Endodermal cell (in vitro differentiated cells): ENCODE results near the gene PRRX1. TPM values are rescaled to one million over a fixed set of nuclear protein-coding genes. Genes with fewer than 3 reads are reported as not detected.

ENCODE experiments used
- DNase-seq: peaks from one replicate; pipeline ENCODE4 v3.0.0-alpha.2; 2017
- H3K27ac ChIP-seq: 2 replicates; pipeline ENCODE4 v1.5.1; 2013; ENCODE audit warnings: mild to moderate bottlenecking, low read depth, low read length, moderate library complexity
- H3K27me3 ChIP-seq: 2 replicates; pipeline ENCODE4 v1.6.1; 2013; ENCODE audit warnings: mild to moderate bottlenecking, low read length, moderate library complexity; ENCODE audit not compliant: insufficient read depth, control insufficient read depth, poor library complexity, severe bottlenecking
- H3K36me3 ChIP-seq: 2 replicates; pipeline ENCODE4 v1.7.0; 2013; ENCODE audit warnings: mild to moderate bottlenecking, low read length, moderate library complexity; ENCODE audit not compliant: control insufficient read depth, insufficient read depth
- H3K4me1 ChIP-seq: one replicate; pipeline ENCODE4 v1.7.0; 2013; ENCODE audit warnings: low read length; ENCODE audit not compliant: control insufficient read depth, insufficient read depth
- H3K4me3 ChIP-seq: 2 replicates; pipeline ENCODE4 v1.5.1; 2013; ENCODE audit warnings: mild to moderate bottlenecking, low read length, moderate library complexity
- H3K9ac ChIP-seq: 2 replicates; pipeline ENCODE4 v1.6.1; 2013; ENCODE audit warnings: mild to moderate bottlenecking, low read length, moderate library complexity; ENCODE audit not compliant: poor library complexity, severe bottlenecking; ENCODE audit errors: extremely low read depth
- H3K9me3 ChIP-seq: 2 replicates; pipeline ENCODE4 v1.6.1; 2013; ENCODE audit warnings: mild to moderate bottlenecking, low read length, moderate library complexity; ENCODE audit not compliant: control insufficient read depth
- H3K27ac Mint-ChIP-seq: 2 replicates; pipeline ENCODE4 v1.8.0; 2020; ENCODE audit warnings: mixed read lengths
- H3K27me3 Mint-ChIP-seq: 2 replicates; pipeline ENCODE4 v1.8.0; 2021; ENCODE audit warnings: mild to moderate bottlenecking, mixed read lengths; ENCODE audit not compliant: insufficient read depth
- H3K36me3 Mint-ChIP-seq: 2 replicates; pipeline ENCODE4 v1.8.0; 2020; ENCODE audit warnings: low read depth, mixed read lengths
- H3K4me1 Mint-ChIP-seq: 2 replicates; pipeline ENCODE4 v1.8.0; 2020; ENCODE audit warnings: mixed read lengths
- H3K4me3 Mint-ChIP-seq: 2 replicates; pipeline ENCODE4 v1.8.0; 2020; ENCODE audit warnings: mild to moderate bottlenecking, moderate library complexity, mixed read lengths
- H3K9me3 Mint-ChIP-seq: 2 replicates; pipeline ENCODE4 v1.8.0; 2020; ENCODE audit warnings: mild to moderate bottlenecking, mixed read lengths
- CTCF ChIP-seq: fragments of 200-600 bp; sonication (generic); conservative IDR thresholded peaks from 2 replicates; pipeline ENCODE4 v1.5.0; 2021; ENCODE audit warnings: antibody characterized with exemption, mild to moderate bottlenecking
- WGBS, 2 experiments: methylation state at CpG; one replicate each; pipeline versions ENCODE4 v1.1.5 to v1.1.7; 2013; ENCODE audit warnings: missing lambda C conversion rate in 2 of 2, mixed read lengths in 1 of 2; ENCODE audit not compliant: insufficient coverage in 1 of 2, insufficient read length in 1 of 2; 5-methylcytosine and 5-hydroxymethylcytosine counted together
- total RNA-seq, 2 donors: library from RNA; stranded (reverse); fragmentation: NEBNext Ultra II Directional in 1 of 2; extraction: Animal tissue kit (Norgen Biotek cat#: 25700) in 1 of 2; gene quantifications; 2 replicates in 1 of 2; 3 replicates in 1 of 2; pipeline ENCODE4 v1.2.1, GENCODE V29; 2021

The PRRX1 gene
- total RNA-seq, 2 donors from 2014 or later = not detected

GRCh38 chr1:170664828-170665612 is 1.1 kb downstream of the PRRX1 start:
- Mint-ChIP-seq H3K36me3 (no peaks in the 10 kb centered on the region), H3K27ac (no peak overlapping the region), H3K4me1 (peaks cover 27% of the 10 kb centered on the region), H3K27me3 (peaks cover 99% of the 10 kb centered on the region), H3K9me3 (peaks cover 4% of the 10 kb centered on the region), H3K4me3 (peak overlapping the region; percentile 57)
- H3K27me3 ChIP-seq = peaks cover 100% of the 10 kb centered on the region
- no peak for TF ChIP-seq CTCF
- DNase-seq = peak; percentile 79
- no peaks in the 10 kb centered on the region for H3K36me3 ChIP-seq
- H3K9me3 ChIP-seq = no peaks in the 10 kb centered on the region
- 12 to 20% methylated on average over 4 to 37 of the region's 37 CpGs for WGBS, 2 experiments
- H3K4me3 ChIP-seq = peak overlapping the region; percentile 78
- no peak overlapping the region for H3K9ac ChIP-seq
- H3K4me1 ChIP-seq = peaks cover 8% of the 10 kb centered on the region
- H3K27ac ChIP-seq = no peak overlapping the region

- H3K4me1 ChIP-seq = peaks cover 8% of the 10 kb centered on the region
- H3K4me3 ChIP-seq = no peak overlapping the region
- Mint-ChIP-seq H3K9me3 (peaks cover 4% of the 10 kb centered on the region), H3K36me3 (no peaks in the 10 kb centered on the region), H3K4me3 (no peak overlapping the region), H3K4me1 (peaks cover 23% of the 10 kb centered on the region), H3K27ac (no peak overlapping the region), H3K27me3 (peaks cover 100% of the 10 kb centered on the region)
- no peak overlapping the region for H3K27ac ChIP-seq
- peaks cover 100% of the 10 kb centered on the region for H3K27me3 ChIP-seq
- WGBS, 2 experiments = 73 to 85% methylated on average over 10 to 14 of the region's 14 CpGs
- H3K9ac ChIP-seq = no peak overlapping the region
- no peaks in the 10 kb centered on the region for H3K9me3 ChIP-seq
- no peaks in the 10 kb centered on the region for H3K36me3 ChIP-seq
- no peak for TF ChIP-seq CTCF
- DNase-seq = no peak
Measured at GRCh38 chr1:170665629-170666028, 1.7 kb downstream of the PRRX1 start.

DNA sequence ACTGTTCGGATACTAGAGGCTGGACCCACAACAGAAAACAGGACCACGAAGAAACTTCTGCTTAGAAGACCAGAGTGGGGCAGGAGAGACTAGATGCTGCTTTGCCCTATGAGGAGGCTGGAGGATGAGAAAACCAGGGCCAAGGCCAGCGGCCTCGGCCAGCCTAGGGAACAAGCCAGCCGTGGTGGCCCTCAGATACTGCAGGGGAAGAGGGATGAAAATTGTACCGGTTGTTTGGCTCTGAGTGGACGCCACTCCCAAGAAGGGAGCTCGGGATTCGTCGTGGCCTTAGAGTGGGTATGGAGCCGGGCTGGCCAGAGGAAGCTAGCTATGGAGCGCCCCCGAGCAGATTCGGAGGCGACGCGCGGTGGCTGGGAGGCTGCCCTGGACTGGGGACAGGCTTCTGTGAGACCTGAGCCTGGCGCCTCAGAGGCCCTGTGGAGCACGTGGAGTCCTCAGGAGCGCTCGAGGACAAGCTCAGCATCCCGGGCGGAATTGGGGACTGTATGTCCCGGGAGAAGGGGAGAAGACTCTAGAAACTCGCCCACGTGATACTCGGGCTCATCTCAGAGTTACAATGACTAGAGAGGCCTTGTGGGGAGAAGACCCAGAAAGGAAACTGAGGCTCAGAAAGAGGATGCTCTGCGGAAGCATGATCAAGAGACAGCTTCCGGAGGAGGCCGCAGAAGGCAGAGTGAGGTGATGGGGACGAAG is 2.8 kb downstream of the PRRX1 start:
- Mint-ChIP-seq H3K27me3 (peaks cover 100% of the 10 kb centered on the region), H3K9me3 (peaks cover 4% of the 10 kb centered on the region), H3K36me3 (no peaks in the 10 kb centered on the region), H3K4me1 (peaks cover 18% of the 10 kb centered on the region), H3K4me3 (no peak overlapping the region), H3K27ac (no peak overlapping the region)
- Histone ChIP-seq H3K27ac (no peak overlapping the region), H3K4me1 (peaks cover 5% of the 10 kb centered on the region), H3K4me3 (no peak overlapping the region), H3K27me3 (peaks cover 100% of the 10 kb centered on the region), H3K36me3 (no peaks in the 10 kb centered on the region), H3K9me3 (no peaks in the 10 kb centered on the region), H3K9ac (no peak overlapping the region)
- TF ChIP-seq CTCF = no peak
- peak; percentile 72 for DNase-seq
- WGBS, 2 experiments = 52 to 69% methylated on average over 18 to 32 of the region's 32 CpGs
